HepG2 (cell line): ENCODE data around the gene FGD4.
"Not testable (repeated sequence)": the region's sequence is repeated elsewhere in the genome, so short reads cannot be mapped to it uniquely, and the experiment has no call there.

ENCODE experiments used
- DDIT3 ChIP-seq: sonication (generic); formaldehyde crosslinking; IDR thresholded peaks from 2 replicates; pipeline ENCODE4 v1.4.0; 2020; ENCODE audit warnings: mild to moderate bottlenecking, missing genetic modification reagents
- KDM5A ChIP-seq: fragments of 200-600 bp; sonication (generic); IDR thresholded peaks from 2 replicates; pipeline ENCODE4 v1.7.0; 2018; ENCODE audit warnings: antibody characterized with exemption, mild to moderate bottlenecking, low read length, borderline replicate concordance
- MAFK ChIP-seq, 2 experiments: IDR thresholded peaks in 1 of 2; conservative IDR thresholded peaks in 1 of 2; 2 replicates each; pipeline ENCODE4 v1.6.1; 2011; ENCODE audit warnings: improper control_type of control experiment in 2 of 2, low read length in 2 of 2
- RAD51 ChIP-seq: fragments of 450-650 bp; IDR thresholded peaks from 2 replicates; pipeline ENCODE4 v1.6.1; 2016; ENCODE audit warnings: borderline replicate concordance
- SIN3B ChIP-seq: fragments of 150-350 bp; IDR thresholded peaks from 2 replicates; pipeline ENCODE4 v1.6.1; 2014; ENCODE audit warnings: low read length

- TF ChIP-seq DDIT3; MAFK (conservative IDR thresholded peaks at IDR 0.05 in 1 of 2, IDR thresholded peaks at IDR 0.05 in 1 of 2; ENCODE audit: low read length in 2 of 2); KDM5A; SIN3B; RAD51: not testable (repeated sequence)
Observed at GRCh38 chr12:32526343-32526742, 127.0 kb downstream of the FGD4 start.
